IMR-90 (cell line): ENCODE results near the gene FAM81A. TPM values are rescaled to one million over a fixed set of nuclear protein-coding genes. Genes with fewer than 3 reads are reported as not detected.

Source experiments
- ATAC-seq: fragments of 200-7000 bp; cut with Tn5 transposase; 2 replicates; pipeline ENCODE4 v1.9.1; 2020; ENCODE audit warnings: low read depth, mild to moderate bottlenecking, moderate library complexity
- BruUV-seq: library from RNA; stranded (reverse); fragments of 400-500 nt; replicated peaks from 2 replicates; lab custom pipeline; 2021; lab: Mats Ljungman, UMichigan
- CTCF ChIA-PET: fragments of 300-600 bp; formaldehyde crosslinking; extraction: SDS; loops from one replicate; lab custom pipeline; 2021; ENCODE audit warnings: antibody characterized with exemption; lab: Yijun Ruan, JAX
- POLR2A ChIA-PET: fragments of 300-600 bp; sonication (Branson Sonifier 250); formaldehyde crosslinking; loops from one replicate; lab custom pipeline; 2022; ENCODE audit warnings: antibody characterized with exemption; ENCODE audit not compliant: unreplicated experiment; lab: Charles Lee
- DNase-seq: peaks from one replicate; pipeline ENCODE4 v3.0.0; 2013
- H2AFZ ChIP-seq: replicated peaks from 2 replicates; pipeline ENCODE3; 2013; ENCODE audit warnings: low read length, mild to moderate bottlenecking; ENCODE audit not compliant: poor library complexity
- H2AK5ac ChIP-seq: 2 replicates; pipeline ENCODE4 v1.6.1; 2013; ENCODE audit warnings: low read depth, low read length, inconsistent platforms
- H2AK9ac ChIP-seq: replicated peaks from 2 replicates; pipeline ENCODE3; 2013; ENCODE audit warnings: mild to moderate bottlenecking, low read depth, low read length, moderate library complexity; ENCODE audit not compliant: poor library complexity
- H2BK120ac ChIP-seq: 2 replicates; pipeline ENCODE4 v1.6.1; 2013; ENCODE audit warnings: low read depth, low read length, inconsistent platforms
- H2BK15ac ChIP-seq: 3 replicates; pipeline ENCODE4 v1.6.1; 2013; ENCODE audit warnings: low read depth, low read length, inconsistent platforms
- H2BK20ac ChIP-seq: 2 replicates; pipeline ENCODE4 v1.6.1; 2013; ENCODE audit warnings: low read depth, mild to moderate bottlenecking, inconsistent platforms, low read length, moderate library complexity
- H2BK5ac ChIP-seq: 2 replicates; pipeline ENCODE4 v1.6.1; 2013; ENCODE audit warnings: mild to moderate bottlenecking, low read depth, low read length, inconsistent platforms; ENCODE audit not compliant: poor library complexity, severe bottlenecking
- H3K14ac ChIP-seq: replicated peaks from 2 replicates; pipeline ENCODE4 v1.6.1; 2013; ENCODE audit warnings: low read depth, low read length, inconsistent platforms
- H3K18ac ChIP-seq: 2 replicates; pipeline ENCODE4 v1.6.1; 2013; ENCODE audit warnings: low read depth, low read length, control low read depth
- H3K23ac ChIP-seq: 2 replicates; pipeline ENCODE4 v1.6.1; 2013; ENCODE audit warnings: low read depth, low read length, inconsistent platforms
- H3K27ac ChIP-seq: 2 replicates; pipeline ENCODE4 v1.5.1; 2013; ENCODE audit warnings: mild to moderate bottlenecking, control low read depth, low read length; ENCODE audit not compliant: insufficient read depth
- H3K27me3 ChIP-seq: 2 replicates; pipeline ENCODE4 v1.6.1; 2013; ENCODE audit warnings: low read length; ENCODE audit not compliant: control insufficient read depth, insufficient read depth
- H3K36me3 ChIP-seq: 2 replicates; pipeline ENCODE4 v1.6.1; 2013; ENCODE audit warnings: low read length, mixed read lengths; ENCODE audit not compliant: control insufficient read depth, insufficient read depth
- H3K4ac ChIP-seq: 2 replicates; pipeline ENCODE4 v1.6.1; 2013; ENCODE audit warnings: low read depth, low read length, inconsistent platforms
- H3K4me1 ChIP-seq: 2 replicates; pipeline ENCODE4 v1.6.1; 2013; ENCODE audit warnings: low read length, mixed read lengths; ENCODE audit not compliant: control insufficient read depth, insufficient read depth
- H3K4me2 ChIP-seq: 2 replicates; pipeline ENCODE4 v1.6.1; 2013; ENCODE audit warnings: low read depth, mild to moderate bottlenecking, control low read depth, low read length, moderate library complexity
- H3K4me3 ChIP-seq: 2 replicates; pipeline ENCODE4 v1.5.1; 2013; ENCODE audit warnings: low read depth, mild to moderate bottlenecking, control low read depth, low read length, moderate library complexity; ENCODE audit not compliant: insufficient read depth
- H3K56ac ChIP-seq: 2 replicates; pipeline ENCODE4 v1.6.1; 2013; ENCODE audit warnings: low read length, inconsistent platforms; ENCODE audit not compliant: insufficient read depth; ENCODE audit errors: extremely low read depth
- H3K79me1 ChIP-seq, 2 experiments: 2 replicates each; pipeline ENCODE4 v1.6.1; 2013; ENCODE audit warnings: low read length in 2 of 2, inconsistent platforms in 1 of 2, low read depth in 1 of 2
- H3K9ac ChIP-seq: 2 replicates; pipeline ENCODE4 v1.6.1; 2013; ENCODE audit warnings: low read depth, low read length, control low read depth
- H3K9me1 ChIP-seq: 2 replicates; pipeline ENCODE4 v1.6.1; 2013; ENCODE audit warnings: low read length, inconsistent platforms; ENCODE audit not compliant: insufficient read depth
- H3K9me3 ChIP-seq: 2 replicates; pipeline ENCODE4 v1.6.1; 2013; ENCODE audit warnings: low read length; ENCODE audit not compliant: control insufficient read depth, insufficient read depth
- H4K20me1 ChIP-seq: 2 replicates; pipeline ENCODE4 v1.6.1; 2013; ENCODE audit warnings: low read length, inconsistent platforms; ENCODE audit not compliant: insufficient read depth
- H4K5ac ChIP-seq: 2 replicates; pipeline ENCODE4 v1.6.1; 2013; ENCODE audit warnings: mild to moderate bottlenecking, low read depth, low read length, control low read depth
- H4K8ac ChIP-seq, 2 experiments: 2 replicates each; pipeline ENCODE4 v1.6.1; 2013; ENCODE audit warnings: low read depth in 2 of 2, low read length in 2 of 2, control low read depth in 1 of 2, inconsistent platforms in 1 of 2
- H4K91ac ChIP-seq: 2 replicates; pipeline ENCODE4 v1.6.1; 2013; ENCODE audit warnings: low read depth, low read length, inconsistent platforms; ENCODE audit not compliant: insufficient read depth
- CTCF ChIP-seq: conservative IDR thresholded peaks from 2 replicates; pipeline ENCODE4 v1.5.1; 2012; ENCODE audit warnings: mild to moderate bottlenecking, low read depth, low read length, improper control_type of control experiment
- RFX5 ChIP-seq: IDR thresholded peaks from 2 replicates; pipeline ENCODE4 v1.8.0; 2012; ENCODE audit warnings: low read depth, mild to moderate bottlenecking, low read length, moderate library complexity
- whole genome bisulfite sequencing, 2 experiments: methylation state at CpG; one replicate each; pipeline versions ENCODE4 v1.1.5 to v1.1.7; 2013; ENCODE audit warnings: missing lambda C conversion rate in 2 of 2; ENCODE audit not compliant: insufficient read length in 1 of 2; ENCODE audit errors: extremely low coverage in 2 of 2; 5-methylcytosine and 5-hydroxymethylcytosine counted together
- dilution Hi-C: fragments of 300-500 bp; cut with HindIII; formaldehyde crosslinking; loops from one replicate; pipeline ENCODE4 v1.14.3; 2018; ENCODE audit warnings: low sequenced_read_pairs; ENCODE audit not compliant: unreplicated experiment
- in situ Hi-C: fragments of 300-500 bp; cut with MboI; formaldehyde crosslinking; loops from 3 replicates; pipeline ENCODE4 v1.14.3; 2019; ENCODE audit warnings: low sequenced_read_pairs, inconsistent platforms, mixed read lengths
- intact Hi-C: fragments of 100-400 bp; cut with micrococcal nuclease; formaldehyde crosslinking; loops from 2 replicates; pipeline ENCODE4 v1.10.0; 2022
- polyA plus RNA-seq, 3 experiments: library from polyadenylated mRNA; depleted of rRNA; stranded (reverse); fragments of >200 nt; gene quantifications; 2 replicates each; pipeline ENCODE4 v1.2.3, GENCODE V29; 2012; ENCODE audit warnings: low replicate concordance in 1 of 3
- total RNA-seq: library from RNA; depleted of rRNA; stranded (reverse); fragments of >200 nt; gene quantifications from 2 replicates; pipeline ENCODE4 v1.2.3, GENCODE V29; 2012
- TF ChIP-seq, protein P1 (sequence below): fragments of 150-350 bp; IDR thresholded peaks from 2 replicates; pipeline ENCODE4 v1.6.1; 2017; ENCODE audit warnings: mild to moderate bottlenecking, antibody characterized with exemption, low read length, low read depth

FAM81A gene
- total and polyA plus RNA-seq, 2 of the 4 experiments (the other 2 are of a cell fraction): not detected

- Histone ChIP-seq H3K4me1 (no peaks in the 10 kb centered on the region; the same call in 1 of the 2 replicates), H3K4me2 (no peak overlapping the region), H3K36me3 (no peaks in the 10 kb centered on the region), H2BK15ac (no peak overlapping the region), H2BK5ac (no peak overlapping the region), H4K8ac (no peak overlapping the region), H4K91ac (no peak overlapping the region), H3K23ac (no peak overlapping the region), H2AK5ac (no peak overlapping the region), H3K9me3 (no peaks in the 10 kb centered on the region), H2BK120ac (no peak overlapping the region), H3K27me3 (peaks cover 38% of the 10 kb centered on the region), H2AFZ (no peak overlapping the region), H4K5ac (no peak overlapping the region), H3K14ac (no peak overlapping the region), H3K4ac (no peak overlapping the region), H3K18ac (no peak overlapping the region), H2AK9ac (no peak overlapping the region), H4K20me1 (peaks cover 4% of the 10 kb centered on the region; the same call in 1 of the 2 replicates), H2BK20ac (no peak overlapping the region), H3K9ac (no peak overlapping the region), H3K4me3 (no peak overlapping the region), H3K79me1 (no peaks in the 10 kb centered on the region), H3K56ac (no peak overlapping the region), H3K9me1 (no peaks in the 10 kb centered on the region), H3K27ac (no peak overlapping the region)
- DNase-seq (no peak), ATAC-seq (no peak)
- dilution Hi-C loops: no loop called here
- BruUV-seq: no TSS peak
- POLR2A ChIA-PET: no interaction called here
- intact Hi-C loops: no loop called here
- CTCF ChIA-PET: no interaction called here
- WGBS, 2 experiments: no CpG with 5 or more reads among the region's 4 CpGs
- in situ Hi-C loops: no loop called here
- no peak for TF ChIP-seq CTCF
- TF ChIP-seq, protein P1, sequence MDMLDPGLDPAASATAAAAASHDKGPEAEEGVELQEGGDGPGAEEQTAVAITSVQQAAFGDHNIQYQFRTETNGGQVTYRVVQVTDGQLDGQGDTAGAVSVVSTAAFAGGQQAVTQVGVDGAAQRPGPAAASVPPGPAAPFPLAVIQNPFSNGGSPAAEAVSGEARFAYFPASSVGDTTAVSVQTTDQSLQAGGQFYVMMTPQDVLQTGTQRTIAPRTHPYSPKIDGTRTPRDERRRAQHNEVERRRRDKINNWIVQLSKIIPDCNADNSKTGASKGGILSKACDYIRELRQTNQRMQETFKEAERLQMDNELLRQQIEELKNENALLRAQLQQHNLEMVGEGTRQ: no peak
- TF ChIP-seq RFX5: no peak
Measured at GRCh38 chr15:59434481-59434880, 3.5 kb upstream of the FAM81A start.
